Measurements from ENCODE around the gene LRRK2.

GRCh38 chr12:40312196-40312595 is 87.4 kb downstream of the LRRK2 start:
- TF ChIP-seq CTCF (IDR thresholded peaks at IDR 0.05; ENCODE audit: borderline replicate concordance, extremely low read depth, low read length, poor library complexity, severe bottlenecking) (no peak), EZH2 (IDR thresholded peaks at IDR 0.05; ENCODE audit: borderline replicate concordance, low read depth, low read length, severe bottlenecking) (no peak)
